GM21619 (cell line): Measurements from ENCODE around the gene LIM2.
"Not testable (repeated sequence)": the region's sequence is repeated elsewhere in the genome, so short reads cannot be mapped to it uniquely, and the experiment has no call there.

Source experiments
- ATAC-seq: cut with Tn5 transposase; IDR thresholded peaks from one replicate; pipeline ENCODE4 v1.9.1; 2021; ENCODE audit not compliant: unreplicated experiment

LIM2 gene

GRCh38 chr19:51387924-51388389, at the start of gene LIM2:
Gene LIM2 (minus strand): TSS chr19:51387974. CDS start chr19:51387443, 531 bp downstream.
- ATAC-seq: no peak

GRCh38 chr19:51434456-51434855, 46.7 kb upstream of the LIM2 start:
- ATAC-seq: no peak

GRCh38 chr19:51433043-51433442, 45.3 kb upstream of the LIM2 start:
- ATAC-seq: no peak

- no peak for ATAC-seq
Observed at GRCh38 chr19:51431124-51431523, 43.4 kb upstream of the LIM2 start.

- ATAC-seq: no peak
Observed at GRCh38 chr19:51430221-51430620, 42.4 kb upstream of the LIM2 start.

GRCh38 chr19:51427201-51427600, 39.4 kb upstream of the LIM2 start:
- no peak for ATAC-seq

GRCh38 chr19:51422053-51422448, 34.3 kb upstream of the LIM2 start:
- no peak for ATAC-seq

GRCh38 chr19:51421229-51422052, 33.7 kb upstream of the LIM2 start:
- no peak for ATAC-seq

GRCh38 chr19:51420511-51420910, 32.7 kb upstream of the LIM2 start:
- ATAC-seq: not testable (repeated sequence)

- no peak for ATAC-seq
Observed at GRCh38 chr19:51418707-51419106, 30.9 kb upstream of the LIM2 start.

- ATAC-seq: peak; percentile 24
Observed at GRCh38 chr19:51417810-51418157, 30.0 kb upstream of the LIM2 start.

GRCh38 chr19:51417107-51417809, 29.5 kb upstream of the LIM2 start, which contains the start of gene SIGLEC10:
Gene SIGLEC10 (minus strand): TSS chr19:51417642. CDS start chr19:51417581, 61 bp downstream.
- peak; percentile 67 for ATAC-seq

- ATAC-seq: not testable (repeated sequence)
Observed at GRCh38 chr19:51416422-51416821, 28.6 kb upstream of the LIM2 start.

- no peak for ATAC-seq
Observed at GRCh38 chr19:51415187-51415586, 27.4 kb upstream of the LIM2 start.

GRCh38 chr19:51410950-51411748, 23.4 kb upstream of the LIM2 start:
- no peak for ATAC-seq

GRCh38 chr19:51407511-51408131, 19.8 kb upstream of the LIM2 start:
- ATAC-seq: no peak

GRCh38 chr19:51402117-51402516, 14.3 kb upstream of the LIM2 start:
- ATAC-seq: no peak

- ATAC-seq: not testable (repeated sequence)
Observed at GRCh38 chr19:51399936-51400335, 12.2 kb upstream of the LIM2 start.

- no peak for ATAC-seq
Observed at GRCh38 chr19:51399231-51399630, 11.5 kb upstream of the LIM2 start.

- no peak for ATAC-seq
Observed at GRCh38 chr19:51398096-51398704, 10.4 kb upstream of the LIM2 start.
